ENCODE measurements around the gene NFAT5. TPM values are rescaled to one million over a fixed set of nuclear protein-coding genes. Genes with fewer than 3 reads are reported as not detected.

NFAT5 gene
- total RNA-seq, 4 donors from 2014 or later, result 67.7 to 146 (median 80.8) TPM

DNA sequence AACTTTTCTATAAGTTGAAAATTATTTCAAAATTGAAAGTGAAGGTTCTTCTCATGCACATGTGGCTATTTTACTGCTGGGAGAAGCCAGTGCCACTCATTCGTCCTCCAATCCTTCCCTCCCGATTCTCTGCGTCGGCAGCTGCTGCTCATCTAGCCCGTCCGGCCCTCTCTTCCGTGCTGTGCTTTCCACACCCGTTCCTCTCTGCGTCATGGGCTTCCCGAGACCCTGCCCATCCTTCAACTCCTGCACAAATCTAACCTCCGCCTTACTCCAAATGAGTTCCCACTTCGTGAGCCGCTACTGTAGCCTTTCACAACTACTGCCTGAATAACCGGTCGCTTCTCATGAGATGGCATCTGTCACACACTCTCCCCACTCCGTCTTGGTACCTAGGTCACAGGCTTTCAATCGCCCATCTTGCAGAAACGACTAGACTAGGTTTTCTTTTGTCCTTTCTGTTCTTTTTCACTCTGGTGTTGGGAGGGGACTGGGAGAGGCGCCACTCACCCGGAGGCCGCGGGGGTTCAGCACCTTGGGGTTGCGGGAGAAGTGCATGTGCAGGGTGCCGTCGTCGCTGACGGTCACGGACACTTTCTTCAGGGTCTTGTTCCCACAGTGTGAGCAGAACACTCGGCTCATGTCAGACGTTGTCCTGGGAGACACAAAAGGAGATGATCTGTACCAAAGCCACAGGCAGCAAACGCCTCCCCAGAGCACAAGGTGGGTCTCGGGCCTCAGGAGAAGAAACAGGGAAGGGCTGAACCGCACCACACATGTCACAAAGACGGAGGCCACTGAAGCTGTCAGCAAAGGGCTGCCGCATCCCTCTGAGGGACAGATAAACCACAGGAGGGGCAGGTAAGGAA is 178.8 kb downstream of the NFAT5 start:
- TF ChIP-seq POLR2A (IDR thresholded peaks at IDR 0.05) (no peak), POLR2AphosphoS5 (IDR thresholded peaks at IDR 0.05) (no peak), EP300 (IDR thresholded peaks at IDR 0.05) (no peak)
- TF ChIP-seq, protein P1, sequence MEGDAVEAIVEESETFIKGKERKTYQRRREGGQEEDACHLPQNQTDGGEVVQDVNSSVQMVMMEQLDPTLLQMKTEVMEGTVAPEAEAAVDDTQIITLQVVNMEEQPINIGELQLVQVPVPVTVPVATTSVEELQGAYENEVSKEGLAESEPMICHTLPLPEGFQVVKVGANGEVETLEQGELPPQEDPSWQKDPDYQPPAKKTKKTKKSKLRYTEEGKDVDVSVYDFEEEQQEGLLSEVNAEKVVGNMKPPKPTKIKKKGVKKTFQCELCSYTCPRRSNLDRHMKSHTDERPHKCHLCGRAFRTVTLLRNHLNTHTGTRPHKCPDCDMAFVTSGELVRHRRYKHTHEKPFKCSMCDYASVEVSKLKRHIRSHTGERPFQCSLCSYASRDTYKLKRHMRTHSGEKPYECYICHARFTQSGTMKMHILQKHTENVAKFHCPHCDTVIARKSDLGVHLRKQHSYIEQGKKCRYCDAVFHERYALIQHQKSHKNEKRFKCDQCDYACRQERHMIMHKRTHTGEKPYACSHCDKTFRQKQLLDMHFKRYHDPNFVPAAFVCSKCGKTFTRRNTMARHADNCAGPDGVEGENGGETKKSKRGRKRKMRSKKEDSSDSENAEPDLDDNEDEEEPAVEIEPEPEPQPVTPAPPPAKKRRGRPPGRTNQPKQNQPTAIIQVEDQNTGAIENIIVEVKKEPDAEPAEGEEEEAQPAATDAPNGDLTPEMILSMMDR (IDR thresholded peaks at IDR 0.05), result no peak
- Histone ChIP-seq H3K36me3 (peaks cover 97% of the 10 kb centered on the region), H3K27ac (no peak overlapping the region), H3K4me3 (no peak overlapping the region), H3K9me3 (no peaks in the 10 kb centered on the region), H3K4me1 (peaks cover 16% of the 10 kb centered on the region), H3K27me3 (no peaks in the 10 kb centered on the region)
- DNase-seq (ENCODE audit: low spot score in 2 of 2), result no peak
- 96% methylated on average over 35 of the region's 35 CpGs for WGBS

DNA sequence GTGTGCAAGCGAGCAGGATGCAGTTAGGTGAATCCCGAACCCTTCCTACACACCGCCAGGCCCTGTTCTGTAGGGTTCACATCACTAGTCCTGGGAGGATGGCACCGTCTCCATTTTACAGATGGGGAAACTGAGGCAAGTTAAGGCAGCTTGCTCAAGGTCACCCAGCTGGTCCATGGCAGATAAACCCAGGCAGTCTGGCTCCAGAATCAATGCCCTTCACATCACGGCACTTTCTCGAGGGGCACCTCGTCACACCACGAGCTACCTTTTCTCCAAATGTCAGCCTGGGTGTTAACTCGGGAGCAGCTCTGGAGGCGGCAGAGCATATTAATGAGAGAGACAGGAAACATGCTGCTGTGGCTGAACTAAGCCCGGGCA is 179.5 kb downstream of the NFAT5 start:
- H3K4me1 ChIP-seq, result peaks cover 16% of the 10 kb centered on the region
- H3K9me3 ChIP-seq, result no peaks in the 10 kb centered on the region
- TF ChIP-seq POLR2A (IDR thresholded peaks at IDR 0.05), result no peak
- no peak for TF ChIP-seq POLR2AphosphoS5 (IDR thresholded peaks at IDR 0.05)
- TF ChIP-seq EP300 (IDR thresholded peaks at IDR 0.05), result no peak
- TF ChIP-seq, protein P1 (IDR thresholded peaks at IDR 0.05), result no peak
- no peak overlapping the region for H3K4me3 ChIP-seq
- 93% methylated on average over 11 of the region's 11 CpGs for WGBS
- no peak overlapping the region for H3K27ac ChIP-seq
- no peak for DNase-seq (ENCODE audit: low spot score in 2 of 2)
- H3K36me3 ChIP-seq, result peaks cover 98% of the 10 kb centered on the region
- H3K27me3 ChIP-seq, result no peaks in the 10 kb centered on the region

DNA sequence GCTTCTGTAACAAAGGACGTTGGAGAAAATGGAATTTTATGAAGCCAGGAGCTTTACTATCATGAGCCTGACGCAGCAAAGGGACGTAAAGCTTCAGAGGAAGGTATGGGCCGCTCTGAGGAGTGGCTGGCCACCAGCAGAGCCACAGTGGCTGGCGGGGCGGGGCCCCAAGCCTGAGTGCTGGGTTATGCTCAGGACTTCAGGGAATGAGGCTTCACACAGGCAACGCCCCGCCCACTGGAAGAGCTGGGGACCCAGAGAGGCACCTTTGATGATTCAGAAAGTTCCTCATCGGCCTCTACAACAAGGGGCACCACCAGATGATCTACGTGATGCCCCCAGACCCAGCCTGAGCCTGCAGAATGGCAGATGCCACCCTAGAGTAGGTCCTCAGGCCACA is 180.2 kb downstream of the NFAT5 start:
- H3K36me3 ChIP-seq, result peaks cover 100% of the 10 kb centered on the region
- no peak for TF ChIP-seq POLR2AphosphoS5 (IDR thresholded peaks at IDR 0.05)
- TF ChIP-seq EP300 (IDR thresholded peaks at IDR 0.05), result no peak
- TF ChIP-seq, protein P1 (IDR thresholded peaks at IDR 0.05), result no peak
- no peak for TF ChIP-seq POLR2A (IDR thresholded peaks at IDR 0.05)
- WGBS, result 89% methylated on average over 9 of the region's 10 CpGs
- no peaks in the 10 kb centered on the region for H3K27me3 ChIP-seq
- no peak overlapping the region for H3K27ac ChIP-seq
- peaks cover 16% of the 10 kb centered on the region for H3K4me1 ChIP-seq
- no peaks in the 10 kb centered on the region for H3K9me3 ChIP-seq
- H3K4me3 ChIP-seq, result no peak overlapping the region
- no peak for DNase-seq (ENCODE audit: low spot score in 2 of 2)

DNA sequence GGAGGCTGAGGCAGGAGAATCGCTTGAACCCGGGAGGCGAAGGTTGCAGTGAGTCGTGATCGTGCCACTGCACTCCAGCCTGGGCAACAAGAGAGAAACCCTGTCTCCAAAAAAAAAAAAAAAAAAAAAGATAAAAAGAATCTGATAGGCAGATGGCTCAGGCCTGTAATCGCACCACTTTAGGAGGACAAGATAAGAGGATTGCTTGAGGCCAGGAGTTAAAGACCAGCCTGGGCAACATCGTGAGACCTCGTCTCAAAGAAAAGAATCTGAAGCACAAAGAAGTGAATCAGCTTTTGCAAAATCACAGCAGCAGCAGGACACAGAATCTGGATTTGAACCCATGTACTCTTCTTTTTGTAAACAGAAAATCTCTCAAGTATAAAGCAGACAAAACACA is 181.3 kb downstream of the NFAT5 start:
- WGBS, result 88% methylated on average over 8 of the region's 8 CpGs
- Histone ChIP-seq H3K9me3 (no peaks in the 10 kb centered on the region), H3K27me3 (no peaks in the 10 kb centered on the region), H3K36me3 (peaks cover 100% of the 10 kb centered on the region), H3K4me3 (no peak overlapping the region), H3K27ac (no peak overlapping the region), H3K4me1 (peaks cover 5% of the 10 kb centered on the region)
- TF ChIP-seq POLR2A (IDR thresholded peaks at IDR 0.05), result no peak
- TF ChIP-seq, protein P1 (IDR thresholded peaks at IDR 0.05), result no peak
- no peak for TF ChIP-seq EP300 (IDR thresholded peaks at IDR 0.05)
- TF ChIP-seq POLR2AphosphoS5 (IDR thresholded peaks at IDR 0.05), result no peak
- DNase-seq (ENCODE audit: low spot score in 2 of 2), result no peak

DNA sequence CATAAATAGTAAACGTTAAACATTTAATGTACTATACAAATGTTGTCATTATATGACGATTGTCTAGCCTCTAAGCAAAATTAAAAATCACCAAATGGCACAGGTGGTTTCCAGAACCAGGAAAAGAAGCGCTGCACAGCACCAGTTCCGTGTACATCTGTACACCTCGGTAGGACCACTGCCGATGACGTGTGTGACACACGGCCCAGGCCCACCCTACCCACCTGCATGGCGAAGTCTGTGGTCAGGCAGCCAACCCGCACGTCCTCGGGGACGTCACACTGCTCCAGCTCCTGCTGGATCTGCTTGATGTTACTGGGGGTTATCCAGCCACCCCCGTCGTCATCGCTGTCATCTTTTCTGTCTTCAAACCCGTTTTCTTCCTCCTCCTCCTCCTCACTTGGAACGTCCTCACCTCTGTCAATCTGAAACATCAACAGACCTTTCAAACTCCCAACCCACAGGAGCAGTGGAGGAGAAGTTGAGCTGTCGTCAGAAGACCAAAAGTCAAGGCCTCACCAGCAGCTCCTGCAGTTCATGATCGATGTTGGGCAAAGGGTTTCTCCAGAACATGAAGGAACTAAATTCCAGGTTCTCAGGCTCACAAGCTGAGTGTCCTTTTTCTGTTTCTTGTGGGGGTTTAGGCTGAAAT is 183.1 kb downstream of the NFAT5 start:
- Histone ChIP-seq H3K9me3 (no peaks in the 10 kb centered on the region), H3K36me3 (peaks cover 84% of the 10 kb centered on the region), H3K27me3 (no peaks in the 10 kb centered on the region), H3K27ac (no peak overlapping the region), H3K4me3 (no peak overlapping the region), H3K4me1 (peaks cover 14% of the 10 kb centered on the region)
- 89% methylated on average over 20 of the region's 20 CpGs for WGBS
- no peak for DNase-seq (ENCODE audit: low spot score in 2 of 2)
- TF ChIP-seq EP300 (IDR thresholded peaks at IDR 0.05), result no peak
- TF ChIP-seq POLR2A (IDR thresholded peaks at IDR 0.05), result no peak
- TF ChIP-seq, protein P1 (IDR thresholded peaks at IDR 0.05), result no peak
- no peak for TF ChIP-seq POLR2AphosphoS5 (IDR thresholded peaks at IDR 0.05)

Data from suprapubic skin (tissue), 4 donors.